ENCODE measurements around the gene SLC19A1. TPM values are rescaled to one million over a fixed set of nuclear protein-coding genes. Genes with fewer than 3 reads are reported as not detected.

Gene SLC19A1
- total RNA-seq, 1 experiment from 2014 or later: 25.5 TPM

DNA sequence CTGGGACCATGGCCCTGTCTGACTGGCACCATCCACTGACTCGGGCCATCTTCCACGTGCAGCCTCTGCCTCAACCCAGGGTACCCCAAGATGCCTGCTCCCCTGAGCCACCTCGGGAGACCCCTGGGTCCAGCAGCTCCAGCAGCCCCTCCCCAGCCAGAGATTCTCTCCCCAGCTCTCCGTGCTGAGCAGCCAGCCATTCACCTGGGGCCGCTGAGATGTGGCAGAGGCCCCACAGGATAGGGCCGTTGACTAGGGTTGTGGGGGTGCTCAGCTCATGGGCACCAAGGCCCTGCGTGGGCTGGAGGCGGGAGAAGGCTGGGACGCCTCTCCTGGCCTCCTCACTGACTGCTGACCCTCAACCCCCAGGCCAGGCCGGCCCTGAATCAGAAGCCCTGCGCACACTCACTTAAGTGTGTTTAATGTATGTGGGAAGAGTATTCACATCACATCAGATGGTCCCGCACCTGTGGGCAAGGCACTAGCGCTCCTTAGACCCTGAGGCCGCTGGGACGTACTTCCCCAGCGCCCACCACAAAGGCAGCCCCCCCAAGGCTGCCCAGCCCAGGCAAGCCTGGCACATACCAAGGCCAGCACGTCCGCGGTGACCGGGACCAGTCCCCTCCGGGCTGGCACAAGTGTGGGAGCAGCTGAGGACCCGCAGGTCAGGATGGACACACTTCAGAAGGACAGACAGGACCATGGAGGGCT is 27.8 kb downstream of the SLC19A1 start:
- in situ Hi-C loops (cut with HindIII; ENCODE audit: low pct_unique_long_range_greater_than_20kb, low sequenced_read_pairs): loop anchor here (25.0 kb wide), 1 partner anchor 177 kb away; no protein-coding TSS in a partner anchor
- no peak for DNase-seq (ENCODE audit: low read depth)

DNA sequence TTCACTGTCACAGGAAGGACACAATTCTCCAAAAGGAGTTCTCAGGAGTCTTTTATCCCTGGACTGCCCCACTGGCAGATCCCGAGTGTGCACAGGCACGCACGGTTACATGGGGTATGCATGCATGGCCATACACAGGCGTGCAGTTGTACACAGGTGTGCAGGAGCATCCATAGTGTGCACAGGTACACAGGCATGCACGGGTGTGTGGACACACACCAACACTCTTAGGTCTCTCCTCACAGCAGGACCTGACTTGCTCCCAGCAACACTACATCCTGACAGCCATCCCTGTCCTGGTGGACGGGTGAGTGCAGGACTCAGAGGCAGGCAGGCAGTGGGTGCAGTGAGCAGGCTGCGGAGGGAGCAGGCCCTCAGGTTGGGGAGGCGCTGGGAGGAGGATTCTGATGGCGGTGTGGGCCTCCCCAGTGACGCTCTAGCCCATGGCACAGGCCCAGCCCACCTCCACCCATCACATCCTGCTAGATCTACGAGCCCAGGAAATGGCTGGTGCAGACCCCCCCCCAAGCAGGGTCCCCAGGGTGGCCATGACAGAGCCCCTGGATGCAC is 28.4 kb downstream of the SLC19A1 start:
- in situ Hi-C loops (cut with HindIII; ENCODE audit: low pct_unique_long_range_greater_than_20kb, low sequenced_read_pairs): loop anchor here (25.0 kb wide), 1 partner anchor 177 kb away; no protein-coding TSS in a partner anchor
- DNase-seq (ENCODE audit: low read depth): no peak

DNA sequence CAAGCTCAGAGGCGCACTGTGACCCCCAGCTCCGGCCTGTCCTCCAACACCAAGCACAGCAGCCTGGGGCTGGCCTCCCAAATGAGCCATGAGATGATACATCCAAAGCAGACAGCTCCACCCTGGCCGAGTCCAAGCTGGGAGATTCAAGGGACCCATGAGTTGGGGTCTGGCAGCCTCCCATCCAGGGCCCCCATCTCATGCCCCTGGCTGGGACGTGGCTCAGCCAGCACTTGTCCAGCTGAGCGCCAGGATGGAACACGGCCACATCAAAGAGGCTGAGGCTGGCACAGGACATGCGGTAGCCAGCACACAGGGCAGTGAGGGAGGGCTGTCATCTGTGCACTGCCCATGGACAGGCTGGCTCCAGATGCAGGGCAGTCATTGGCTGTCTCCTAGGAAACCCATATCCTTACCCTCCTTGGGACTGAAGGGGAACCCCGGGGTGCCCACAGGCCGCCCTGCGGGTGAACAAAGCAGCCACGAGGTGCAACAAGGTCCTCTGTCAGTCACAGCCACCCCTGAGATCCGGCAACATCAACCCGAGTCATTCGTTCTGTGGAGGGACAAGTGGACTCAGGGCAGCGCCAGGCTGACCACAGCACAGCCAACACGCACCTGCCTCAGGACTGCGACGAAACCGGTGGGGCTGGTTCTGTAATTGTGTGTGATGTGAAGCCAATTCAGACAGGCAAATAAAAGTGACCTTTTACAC is 29.1 kb downstream of the SLC19A1 start:
- in situ Hi-C loops (cut with HindIII; ENCODE audit: low pct_unique_long_range_greater_than_20kb, low sequenced_read_pairs): loop anchor here (25.0 kb wide), 1 partner anchor 176 kb away; no protein-coding TSS in a partner anchor
- DNase-seq (ENCODE audit: low read depth): peak; percentile 60

DNA sequence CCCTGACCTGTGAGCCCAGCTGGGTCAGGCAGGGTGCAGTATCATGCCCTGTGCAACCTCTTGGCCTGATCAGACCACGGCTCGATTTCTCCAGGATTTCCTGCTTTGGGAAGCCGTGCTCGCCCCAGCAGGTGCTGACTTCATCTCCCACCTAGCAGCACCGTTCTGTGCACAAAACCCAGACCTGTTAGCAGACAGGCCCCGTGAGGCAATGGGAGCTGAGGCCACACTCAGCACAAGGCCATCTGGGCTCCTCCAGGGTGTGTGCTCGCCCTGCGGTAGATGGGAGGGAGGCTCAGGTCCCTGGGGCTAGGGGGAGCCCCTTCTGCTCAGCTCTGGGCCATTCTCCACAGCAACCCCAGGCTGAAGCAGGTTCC is 29.6 kb downstream of the SLC19A1 start:
- in situ Hi-C loops (cut with HindIII; ENCODE audit: low pct_unique_long_range_greater_than_20kb, low sequenced_read_pairs): loop anchor here (25.0 kb wide), 1 partner anchor 175 kb away; no protein-coding TSS in a partner anchor
- no peak for DNase-seq (ENCODE audit: low read depth)

DNA sequence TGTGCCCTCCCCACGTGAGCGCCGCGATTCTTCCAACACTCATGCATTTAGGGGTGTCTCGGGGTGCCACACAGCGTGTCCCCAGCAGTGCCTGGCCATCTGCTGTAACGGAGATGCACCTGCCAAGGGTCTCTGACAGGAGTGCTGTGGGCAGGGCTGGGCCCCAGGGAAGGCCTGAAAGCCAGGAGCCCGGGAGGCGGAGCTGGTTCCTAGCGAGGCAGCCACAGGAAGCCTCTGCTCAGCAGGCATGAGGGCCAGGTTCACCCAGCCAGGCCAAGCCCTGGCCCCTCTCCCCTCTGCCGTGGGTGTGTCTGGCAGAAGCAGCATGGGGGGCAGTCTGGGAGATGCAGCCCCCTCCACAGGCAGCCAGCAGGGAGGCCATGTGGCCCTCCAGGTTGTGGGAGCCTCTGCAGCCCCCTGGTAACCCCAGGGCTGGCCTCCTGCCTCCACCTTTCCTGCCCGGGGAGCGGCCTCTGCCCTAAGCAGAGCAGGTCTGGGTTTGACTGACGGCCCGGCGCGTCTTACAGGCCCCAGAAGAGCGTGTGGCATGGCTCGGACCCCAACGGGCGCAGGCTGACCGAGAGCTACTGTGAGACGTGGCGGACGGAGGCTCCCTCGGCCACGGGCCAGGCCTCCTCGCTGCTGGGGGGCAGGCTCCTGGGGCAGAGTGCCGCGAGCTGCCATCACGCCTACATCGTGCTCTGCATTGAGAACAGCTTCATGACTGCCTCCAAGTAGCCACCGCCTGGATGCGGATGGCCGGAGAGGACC is 30.4 kb downstream of the SLC19A1 start:
- no peak for DNase-seq (ENCODE audit: low read depth)
- in situ Hi-C loops (cut with HindIII; ENCODE audit: low pct_unique_long_range_greater_than_20kb, low sequenced_read_pairs): loop anchor here (25.0 kb wide), 1 partner anchor 175 kb away; no protein-coding TSS in a partner anchor

DNA sequence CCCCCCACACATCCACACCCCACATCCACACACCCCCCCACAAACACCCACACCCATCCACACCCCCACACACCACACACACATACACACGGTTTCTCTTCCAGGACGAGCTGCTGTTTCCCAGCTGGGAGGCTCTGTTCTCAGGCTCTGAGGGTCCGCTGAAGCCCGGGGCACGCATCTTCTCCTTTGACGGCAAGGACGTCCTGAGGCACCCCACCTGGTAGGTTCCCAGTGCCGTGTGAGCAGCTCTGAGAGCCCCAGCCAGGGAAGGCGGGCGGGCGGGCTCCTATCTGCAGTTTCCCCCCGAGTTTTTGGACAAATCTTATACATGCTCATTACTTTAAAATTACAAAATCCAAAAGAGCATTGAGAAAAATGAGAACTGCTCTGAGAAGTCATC is 31.2 kb downstream of the SLC19A1 start:
- in situ Hi-C loops (cut with HindIII; ENCODE audit: low pct_unique_long_range_greater_than_20kb, low sequenced_read_pairs): loop anchor here (25.0 kb wide), 1 partner anchor 174 kb away; no protein-coding TSS in a partner anchor
- DNase-seq (ENCODE audit: low read depth): no peak

DNA sequence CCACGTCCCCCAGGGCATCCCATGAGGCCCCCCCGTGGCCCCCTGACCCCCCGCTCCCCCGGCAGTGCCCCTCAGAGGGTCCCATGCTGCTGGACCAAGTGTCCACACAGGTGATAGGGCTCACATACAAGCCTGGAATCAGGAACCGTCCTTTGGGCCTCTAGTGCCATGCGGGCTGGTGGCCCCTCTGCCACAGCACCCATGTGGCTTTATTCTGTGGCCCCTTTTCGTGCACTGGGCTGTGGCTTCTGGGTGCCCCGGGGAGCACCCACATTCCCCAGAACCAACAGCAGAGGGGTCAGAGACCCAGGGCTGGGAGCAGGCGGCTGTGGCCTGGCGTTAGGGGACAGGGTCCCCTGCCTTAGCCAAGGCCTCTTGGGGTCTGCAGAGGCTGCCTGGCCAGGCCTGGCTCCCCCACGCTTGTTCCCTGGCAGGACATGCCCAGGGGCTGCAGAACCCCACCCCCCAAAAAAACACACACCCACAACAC is 31.7 kb downstream of the SLC19A1 start:
- no peak for DNase-seq (ENCODE audit: low read depth)

DNA sequence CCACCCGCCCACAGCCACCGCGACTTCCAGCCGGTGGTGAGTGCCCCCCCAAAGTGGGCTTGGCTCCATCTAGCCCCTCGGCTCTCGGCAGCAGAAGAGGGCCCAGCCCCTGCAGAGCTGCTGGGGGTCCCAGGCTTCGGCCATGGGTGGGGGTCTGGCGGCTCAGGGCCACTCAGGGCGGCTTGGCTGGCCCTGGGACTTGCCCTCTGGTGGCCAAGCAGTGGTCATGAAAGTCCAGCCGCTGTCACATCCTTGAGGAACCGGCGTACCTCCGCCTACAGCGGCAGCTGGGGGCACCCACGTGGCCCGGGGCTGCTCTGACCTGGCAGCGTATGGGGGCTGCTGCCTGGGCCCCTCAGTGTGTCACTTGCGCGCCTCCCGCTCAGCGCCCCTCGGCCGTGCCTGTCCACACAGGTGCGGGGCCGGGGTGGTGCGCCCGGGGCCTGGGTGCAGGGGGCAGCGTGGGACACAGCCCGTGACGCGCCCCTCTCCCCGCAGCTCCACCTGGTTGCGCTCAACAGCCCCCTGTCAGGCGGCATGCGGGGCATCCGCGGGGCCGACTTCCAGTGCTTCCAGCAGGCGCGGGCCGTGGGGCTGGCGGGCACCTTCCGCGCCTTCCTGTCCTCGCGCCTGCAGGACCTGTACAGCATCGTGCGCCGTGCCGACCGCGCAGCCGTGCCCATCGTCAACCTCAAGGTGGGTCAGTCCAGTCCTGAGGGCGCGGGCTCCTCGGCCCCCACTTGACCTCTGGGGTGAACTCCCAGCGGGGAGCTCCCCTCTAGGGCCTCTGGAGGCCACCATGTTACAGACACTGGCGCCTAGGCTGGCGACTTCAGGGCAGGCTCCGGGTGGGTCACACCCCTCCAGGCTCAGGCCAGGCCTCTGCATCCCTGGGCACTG is 32.4 kb downstream of the SLC19A1 start:
- in situ Hi-C loops (cut with HindIII; ENCODE audit: low pct_unique_long_range_greater_than_20kb, low sequenced_read_pairs): loop anchor here (25.0 kb wide), 1 partner anchor 173 kb away; no protein-coding TSS in a partner anchor
- DNase-seq (ENCODE audit: low read depth): no peak

More for the DNA sequence above, 31.7 kb downstream of the SLC19A1 start:
- in situ Hi-C loops (cut with HindIII; ENCODE audit: low pct_unique_long_range_greater_than_20kb, low sequenced_read_pairs): loop anchor here (25.0 kb wide), 1 partner anchor 173 kb away; no protein-coding TSS in a partner anchor

DNA sequence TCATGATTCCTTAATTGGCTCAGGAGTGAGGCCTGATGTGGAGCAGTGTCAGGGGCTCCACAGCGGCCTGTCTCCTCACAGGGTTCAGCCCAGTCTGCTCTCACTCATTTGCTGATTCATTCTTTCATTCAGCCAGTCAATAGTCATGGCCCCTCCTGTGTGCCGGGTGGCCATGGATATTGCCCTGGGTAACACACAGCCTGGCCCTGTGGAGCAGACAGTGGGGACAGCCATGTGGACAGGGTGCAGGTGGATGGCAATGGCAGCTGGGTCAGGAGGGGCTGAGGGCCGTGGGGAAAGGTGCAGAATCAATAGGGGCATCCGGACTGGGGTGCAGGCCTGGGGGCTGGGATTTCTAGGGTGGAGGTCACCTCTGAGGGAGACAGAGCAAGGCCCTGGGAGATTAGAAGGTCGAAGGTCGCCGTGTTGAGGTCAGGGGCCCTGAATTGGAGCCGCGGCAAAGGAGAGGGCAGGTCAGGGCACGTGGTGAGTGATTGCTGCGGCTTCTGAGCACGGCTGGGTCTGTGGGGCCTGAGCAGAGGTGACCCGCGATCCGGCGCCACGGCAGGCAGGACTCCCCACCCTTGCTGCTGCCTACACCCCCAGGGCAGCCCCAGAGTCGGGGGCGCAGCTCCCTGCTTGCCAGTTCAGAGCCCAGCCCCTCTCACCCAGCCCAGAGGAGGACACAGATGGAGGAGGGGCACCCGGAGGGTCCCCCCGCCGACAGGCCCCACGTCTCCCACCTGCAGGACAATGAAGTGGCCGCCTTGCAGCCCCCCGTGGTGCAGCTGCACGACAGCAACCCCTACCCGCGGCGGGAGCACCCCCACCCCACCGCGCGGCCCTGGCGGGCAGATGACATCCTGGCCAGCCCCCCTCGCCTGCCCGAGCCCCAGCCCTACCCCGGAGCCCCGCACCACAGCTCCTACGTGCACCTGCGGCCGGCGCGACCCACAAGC is 33.4 kb downstream of the SLC19A1 start:
- in situ Hi-C loops (cut with HindIII; ENCODE audit: low pct_unique_long_range_greater_than_20kb, low sequenced_read_pairs): loop anchor here (25.0 kb wide), 1 partner anchor 172 kb away; no protein-coding TSS in a partner anchor
- no peak for DNase-seq (ENCODE audit: low read depth)

DNA sequence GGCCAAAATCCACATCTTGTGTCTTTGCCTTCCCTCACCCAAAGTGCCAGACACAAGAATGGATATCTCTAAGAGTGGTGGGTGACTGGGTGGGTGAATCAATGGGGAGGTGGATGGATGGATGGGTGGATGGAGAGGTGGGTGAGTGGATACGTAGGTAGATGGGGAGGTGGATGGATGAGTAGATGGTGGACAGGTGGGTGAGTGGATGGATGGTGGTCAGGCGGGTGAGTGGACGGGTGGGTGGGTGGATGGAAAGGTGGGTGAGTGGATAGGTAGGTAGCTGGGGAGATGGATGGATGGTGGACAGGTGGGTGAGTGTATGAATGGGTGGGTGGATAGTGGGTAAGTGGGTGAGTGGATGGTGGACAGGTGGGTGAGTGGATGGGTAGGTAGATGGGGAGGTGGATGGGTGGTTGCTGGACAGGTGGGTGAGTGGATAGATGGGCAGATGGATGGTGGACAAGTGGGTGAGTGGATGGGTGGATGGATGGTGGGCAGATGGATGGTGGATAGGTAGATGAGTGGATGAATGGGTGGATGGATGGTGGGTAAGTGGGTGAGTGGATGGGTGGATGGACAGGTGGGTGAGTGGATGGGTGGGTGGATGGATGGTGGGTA is 34.2 kb downstream of the SLC19A1 start:
- in situ Hi-C loops (cut with HindIII; ENCODE audit: low pct_unique_long_range_greater_than_20kb, low sequenced_read_pairs): loop anchor here (25.0 kb wide), 1 partner anchor 171 kb away; no protein-coding TSS in a partner anchor
- DNase-seq (ENCODE audit: low read depth): no peak

DNA sequence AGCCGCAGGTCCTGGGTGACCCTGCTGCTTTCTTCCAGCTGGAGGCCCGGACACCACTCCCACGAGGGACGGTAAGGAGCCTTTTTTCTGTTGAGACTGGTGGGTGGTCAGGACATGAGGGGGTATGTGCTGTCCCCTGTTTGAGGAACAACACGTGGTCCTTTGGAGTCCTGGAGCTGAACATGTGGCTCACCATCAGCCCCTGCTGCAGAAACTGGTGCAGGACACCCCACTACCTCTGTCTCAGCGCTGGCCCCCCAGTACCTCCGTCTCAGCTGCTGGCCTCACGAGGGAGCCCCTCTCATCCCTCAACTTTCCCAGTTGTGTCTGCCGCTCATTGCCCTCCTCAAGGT is 34.7 kb downstream of the SLC19A1 start:
- no peak for DNase-seq (ENCODE audit: low read depth)
- in situ Hi-C loops (cut with HindIII; ENCODE audit: low pct_unique_long_range_greater_than_20kb, low sequenced_read_pairs): loop anchor here (25.0 kb wide), 1 partner anchor 170 kb away; no protein-coding TSS in a partner anchor

DNA sequence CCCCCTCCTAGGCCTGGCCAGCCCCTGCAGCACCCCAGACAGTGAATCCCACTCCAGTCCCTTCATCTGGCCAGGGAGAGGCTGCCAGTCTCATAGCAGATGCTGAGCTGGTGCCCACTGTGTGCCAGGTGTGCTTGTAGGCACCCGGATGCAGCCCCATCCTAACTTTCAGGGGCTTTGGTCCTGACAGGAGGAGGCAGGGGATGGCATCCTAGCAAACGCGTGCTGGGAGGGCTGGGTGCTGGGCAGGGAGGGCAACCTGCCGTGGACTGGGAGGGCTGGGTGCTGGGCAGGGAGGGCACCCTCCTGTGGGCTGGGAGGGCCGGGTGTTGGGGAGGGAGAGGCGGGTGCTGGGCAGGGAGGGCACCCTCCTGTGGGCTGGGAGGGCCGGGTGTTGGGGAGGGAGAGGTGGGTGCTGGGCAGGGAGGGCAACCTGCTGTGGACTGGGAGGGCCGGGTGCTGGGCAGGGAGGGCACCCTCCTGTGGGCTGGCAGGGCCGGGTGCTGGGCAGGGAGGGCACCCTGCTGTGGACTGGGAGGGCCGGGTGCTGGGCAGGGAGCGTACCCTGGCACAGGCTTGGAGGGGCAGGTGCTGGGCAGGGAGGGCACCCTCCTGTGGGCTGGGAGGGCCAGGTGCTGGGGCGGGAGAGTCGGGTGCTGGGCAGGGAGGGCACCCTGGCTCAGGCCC is 35.3 kb downstream of the SLC19A1 start:
- no peak for DNase-seq (ENCODE audit: low read depth)
- in situ Hi-C loops (cut with HindIII; ENCODE audit: low pct_unique_long_range_greater_than_20kb, low sequenced_read_pairs): loop anchor here (25.0 kb wide), 1 partner anchor 170 kb away; no protein-coding TSS in a partner anchor

DNA sequence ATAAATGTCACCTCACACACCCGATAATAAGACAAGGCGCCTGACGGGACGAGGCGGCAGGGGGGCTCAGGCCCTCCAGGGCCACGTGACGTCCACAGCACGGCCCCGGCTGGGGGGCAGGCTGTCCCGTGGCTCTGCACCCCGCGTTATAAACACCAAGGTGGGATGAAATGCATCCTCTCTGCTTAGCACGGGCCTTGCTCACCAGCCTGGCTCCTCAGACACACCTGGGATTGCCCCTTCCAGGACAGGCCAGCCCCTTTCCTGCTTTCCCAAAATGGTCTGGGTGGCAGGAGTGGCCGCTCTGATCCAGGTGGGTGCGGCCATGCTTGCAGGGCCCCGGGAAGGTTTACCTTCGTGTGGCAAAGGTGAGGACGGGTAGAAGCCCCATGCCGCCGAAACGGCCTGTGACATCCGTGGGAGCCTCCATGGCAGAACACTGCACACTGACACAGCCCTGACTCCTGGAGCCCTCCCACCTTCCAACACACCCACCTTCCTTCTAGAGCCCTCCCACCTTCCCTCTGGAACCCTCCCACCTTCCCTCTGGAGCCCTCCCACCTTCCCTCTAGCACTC is 35.9 kb downstream of the SLC19A1 start:
- in situ Hi-C loops (cut with HindIII; ENCODE audit: low pct_unique_long_range_greater_than_20kb, low sequenced_read_pairs): loop anchor here (25.0 kb wide), 1 partner anchor 169 kb away; no protein-coding TSS in a partner anchor
- DNase-seq (ENCODE audit: low read depth): no peak

DNA sequence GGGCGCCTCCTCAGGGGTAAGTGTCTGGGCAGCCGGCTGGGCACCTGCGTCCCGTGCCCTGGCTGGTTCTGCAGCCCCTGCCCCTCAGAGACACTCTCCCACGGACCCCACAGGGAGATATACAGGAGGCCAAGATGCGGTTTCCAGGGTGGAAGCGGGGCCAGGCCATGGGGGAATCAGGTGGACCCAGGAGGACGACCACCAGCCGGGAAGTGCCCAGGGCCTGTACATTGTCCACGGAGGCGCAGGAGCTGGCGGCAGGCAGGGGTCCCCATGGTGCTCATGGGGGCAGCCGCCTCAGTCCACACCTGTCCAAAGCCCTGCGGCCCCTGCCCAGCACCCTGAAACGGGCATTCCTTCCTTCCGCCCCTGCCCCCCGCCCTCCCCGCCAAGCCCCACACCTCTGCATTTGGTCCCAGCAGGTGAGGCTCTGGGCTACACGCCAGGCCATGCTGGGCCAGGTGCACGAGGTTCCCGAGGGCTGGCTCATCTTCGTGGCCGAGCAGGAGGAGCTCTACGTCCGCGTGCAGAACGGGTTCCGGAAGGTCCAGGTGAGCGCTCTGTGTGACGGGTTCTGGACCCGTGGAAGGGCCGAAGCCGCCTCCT is 36.7 kb downstream of the SLC19A1 start:
- in situ Hi-C loops (cut with HindIII; ENCODE audit: low pct_unique_long_range_greater_than_20kb, low sequenced_read_pairs): loop anchor here (25.0 kb wide), 1 partner anchor 168 kb away; no protein-coding TSS in a partner anchor
- no peak for DNase-seq (ENCODE audit: low read depth)

Measured in Caki2 (cell line).